Measurements from ENCODE around the gene NTRK2. TPM values are rescaled to one million over a fixed set of nuclear protein-coding genes. Genes with fewer than 3 reads are reported as not detected.

NTRK2 gene
- total and polyA plus RNA-seq, 4 donors = 0.26 to 1.4 (median 0.56) TPM

DNA sequence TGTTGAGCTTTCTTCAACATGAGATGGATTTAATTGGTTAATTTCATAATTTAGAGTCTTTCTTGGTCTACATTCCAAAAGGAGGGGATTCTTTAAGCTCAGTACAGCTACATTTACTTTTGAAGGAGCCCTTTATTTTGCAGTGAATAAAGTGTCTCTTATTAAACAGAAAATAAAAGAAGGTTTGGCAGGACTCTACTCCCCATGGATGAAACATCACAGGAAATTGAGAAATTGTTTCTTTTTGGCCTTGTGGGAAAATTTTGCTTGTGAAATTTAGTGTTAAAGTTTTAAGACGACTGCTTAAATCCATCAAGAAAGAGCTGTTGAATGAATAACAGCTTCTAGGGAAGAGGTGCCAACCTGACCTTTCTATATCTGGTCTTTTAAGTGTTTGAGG is 187.7 kb downstream of the NTRK2 start:
- 38% methylated on average over 1 of the region's 1 CpG for WGBS
- no peak overlapping the region for H3K27ac ChIP-seq (ENCODE audit: low read depth in 1 of 2, low read length in 2 of 2)

DNA sequence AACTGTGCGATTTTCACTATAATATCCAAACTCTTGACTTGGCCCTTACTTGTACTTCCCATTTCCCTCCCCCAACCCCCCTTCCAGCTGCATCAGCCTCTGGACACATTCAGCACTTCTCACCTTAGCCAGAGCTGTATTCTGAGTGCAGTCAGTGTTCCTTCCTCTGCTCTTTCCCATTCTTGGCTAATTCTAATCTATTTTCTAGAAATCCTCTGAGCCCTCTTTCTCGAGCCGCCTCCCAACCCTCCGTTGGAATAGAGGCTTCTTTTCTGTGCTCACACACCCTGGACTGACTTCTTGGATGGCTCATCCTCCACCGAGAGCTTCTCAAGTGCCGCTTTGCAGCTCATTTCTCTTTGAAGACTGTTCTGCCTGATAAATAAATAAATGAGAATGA is 188.8 kb downstream of the NTRK2 start:
- H3K4me1 ChIP-seq (ENCODE audit: control insufficient read depth in 4 of 4, insufficient read depth in 4 of 4, low read length in 3 of 4) = no peaks in the 10 kb centered on the region
- 72% methylated on average over 6 of the region's 6 CpGs for WGBS
- H3K4me3 ChIP-seq (ENCODE audit: low read depth in 1 of 3, low read length in 3 of 3) = no peak overlapping the region
- peaks cover 0 to 14% (median 0%) of the 10 kb centered on the region in 4 donors for H3K27me3 ChIP-seq (ENCODE audit: control insufficient read depth in 4 of 4, insufficient read depth in 4 of 4, low read length in 3 of 4)
- TF ChIP-seq GABPA (IDR thresholded peaks at IDR 0.05 in 1 of 2, conservative IDR thresholded peaks at IDR 0.05 in 1 of 2) (no peak), EGR1 (IDR thresholded peaks at IDR 0.05; ENCODE audit: low read depth in 2 of 2) (no peak), NR2F2 (IDR thresholded peaks at IDR 0.05) (no peak), YY1 (IDR thresholded peaks at IDR 0.05) (no peak), RAD21 (IDR thresholded peaks at IDR 0.05) (no peak), RXRA (IDR thresholded peaks at IDR 0.05) (no peak), HNF4G (IDR thresholded peaks at IDR 0.05) (no peak), TAF1 (conservative IDR thresholded peaks at IDR 0.05) (no peak), HNF4A (conservative IDR thresholded peaks at IDR 0.05) (no peak), JUND (IDR thresholded peaks at IDR 0.05) (no peak), MAX (IDR thresholded peaks at IDR 0.05) (no peak), FOXA1 (IDR thresholded peaks at IDR 0.05) (no peak), FOXA2 (IDR thresholded peaks at IDR 0.05) (no peak), SP1 (IDR thresholded peaks at IDR 0.05) (no peak)
- TF ChIP-seq, protein P1, sequence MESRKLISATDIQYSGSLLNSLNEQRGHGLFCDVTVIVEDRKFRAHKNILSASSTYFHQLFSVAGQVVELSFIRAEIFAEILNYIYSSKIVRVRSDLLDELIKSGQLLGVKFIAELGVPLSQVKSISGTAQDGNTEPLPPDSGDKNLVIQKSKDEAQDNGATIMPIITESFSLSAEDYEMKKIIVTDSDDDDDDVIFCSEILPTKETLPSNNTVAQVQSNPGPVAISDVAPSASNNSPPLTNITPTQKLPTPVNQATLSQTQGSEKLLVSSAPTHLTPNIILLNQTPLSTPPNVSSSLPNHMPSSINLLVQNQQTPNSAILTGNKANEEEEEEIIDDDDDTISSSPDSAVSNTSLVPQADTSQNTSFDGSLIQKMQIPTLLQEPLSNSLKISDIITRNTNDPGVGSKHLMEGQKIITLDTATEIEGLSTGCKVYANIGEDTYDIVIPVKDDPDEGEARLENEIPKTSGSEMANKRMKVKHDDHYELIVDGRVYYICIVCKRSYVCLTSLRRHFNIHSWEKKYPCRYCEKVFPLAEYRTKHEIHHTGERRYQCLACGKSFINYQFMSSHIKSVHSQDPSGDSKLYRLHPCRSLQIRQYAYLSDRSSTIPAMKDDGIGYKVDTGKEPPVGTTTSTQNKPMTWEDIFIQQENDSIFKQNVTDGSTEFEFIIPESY (IDR thresholded peaks at IDR 0.05) = no peak
- TF ChIP-seq, protein P2, sequence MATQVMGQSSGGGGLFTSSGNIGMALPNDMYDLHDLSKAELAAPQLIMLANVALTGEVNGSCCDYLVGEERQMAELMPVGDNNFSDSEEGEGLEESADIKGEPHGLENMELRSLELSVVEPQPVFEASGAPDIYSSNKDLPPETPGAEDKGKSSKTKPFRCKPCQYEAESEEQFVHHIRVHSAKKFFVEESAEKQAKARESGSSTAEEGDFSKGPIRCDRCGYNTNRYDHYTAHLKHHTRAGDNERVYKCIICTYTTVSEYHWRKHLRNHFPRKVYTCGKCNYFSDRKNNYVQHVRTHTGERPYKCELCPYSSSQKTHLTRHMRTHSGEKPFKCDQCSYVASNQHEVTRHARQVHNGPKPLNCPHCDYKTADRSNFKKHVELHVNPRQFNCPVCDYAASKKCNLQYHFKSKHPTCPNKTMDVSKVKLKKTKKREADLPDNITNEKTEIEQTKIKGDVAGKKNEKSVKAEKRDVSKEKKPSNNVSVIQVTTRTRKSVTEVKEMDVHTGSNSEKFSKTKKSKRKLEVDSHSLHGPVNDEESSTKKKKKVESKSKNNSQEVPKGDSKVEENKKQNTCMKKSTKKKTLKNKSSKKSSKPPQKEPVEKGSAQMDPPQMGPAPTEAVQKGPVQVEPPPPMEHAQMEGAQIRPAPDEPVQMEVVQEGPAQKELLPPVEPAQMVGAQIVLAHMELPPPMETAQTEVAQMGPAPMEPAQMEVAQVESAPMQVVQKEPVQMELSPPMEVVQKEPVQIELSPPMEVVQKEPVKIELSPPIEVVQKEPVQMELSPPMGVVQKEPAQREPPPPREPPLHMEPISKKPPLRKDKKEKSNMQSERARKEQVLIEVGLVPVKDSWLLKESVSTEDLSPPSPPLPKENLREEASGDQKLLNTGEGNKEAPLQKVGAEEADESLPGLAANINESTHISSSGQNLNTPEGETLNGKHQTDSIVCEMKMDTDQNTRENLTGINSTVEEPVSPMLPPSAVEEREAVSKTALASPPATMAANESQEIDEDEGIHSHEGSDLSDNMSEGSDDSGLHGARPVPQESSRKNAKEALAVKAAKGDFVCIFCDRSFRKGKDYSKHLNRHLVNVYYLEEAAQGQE (IDR thresholded peaks at IDR 0.05) = no peak
- TF ChIP-seq, protein P3, sequence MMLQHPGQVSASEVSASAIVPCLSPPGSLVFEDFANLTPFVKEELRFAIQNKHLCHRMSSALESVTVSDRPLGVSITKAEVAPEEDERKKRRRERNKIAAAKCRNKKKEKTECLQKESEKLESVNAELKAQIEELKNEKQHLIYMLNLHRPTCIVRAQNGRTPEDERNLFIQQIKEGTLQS (IDR thresholded peaks at IDR 0.05) = no peak
- TF ChIP-seq, protein P4, sequence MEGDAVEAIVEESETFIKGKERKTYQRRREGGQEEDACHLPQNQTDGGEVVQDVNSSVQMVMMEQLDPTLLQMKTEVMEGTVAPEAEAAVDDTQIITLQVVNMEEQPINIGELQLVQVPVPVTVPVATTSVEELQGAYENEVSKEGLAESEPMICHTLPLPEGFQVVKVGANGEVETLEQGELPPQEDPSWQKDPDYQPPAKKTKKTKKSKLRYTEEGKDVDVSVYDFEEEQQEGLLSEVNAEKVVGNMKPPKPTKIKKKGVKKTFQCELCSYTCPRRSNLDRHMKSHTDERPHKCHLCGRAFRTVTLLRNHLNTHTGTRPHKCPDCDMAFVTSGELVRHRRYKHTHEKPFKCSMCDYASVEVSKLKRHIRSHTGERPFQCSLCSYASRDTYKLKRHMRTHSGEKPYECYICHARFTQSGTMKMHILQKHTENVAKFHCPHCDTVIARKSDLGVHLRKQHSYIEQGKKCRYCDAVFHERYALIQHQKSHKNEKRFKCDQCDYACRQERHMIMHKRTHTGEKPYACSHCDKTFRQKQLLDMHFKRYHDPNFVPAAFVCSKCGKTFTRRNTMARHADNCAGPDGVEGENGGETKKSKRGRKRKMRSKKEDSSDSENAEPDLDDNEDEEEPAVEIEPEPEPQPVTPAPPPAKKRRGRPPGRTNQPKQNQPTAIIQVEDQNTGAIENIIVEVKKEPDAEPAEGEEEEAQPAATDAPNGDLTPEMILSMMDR (IDR thresholded peaks at IDR 0.05; ENCODE audit: low read depth, low read length, missing input control) = no peak
- no peaks in the 10 kb centered on the region for H3K36me3 ChIP-seq (ENCODE audit: control insufficient read depth in 4 of 4, insufficient read depth in 3 of 4, low read depth in 1 of 4, low read length in 3 of 4)
- H3K9ac ChIP-seq (ENCODE audit: low read depth in 1 of 2, low read length in 2 of 2) = no peak overlapping the region
- no peak for DNase-seq (ENCODE audit: low spot score)
- H3K9me3 ChIP-seq (ENCODE audit: control insufficient read depth in 4 of 4, low read length in 3 of 4) = peaks cover 0 to 2% (median 0%) of the 10 kb centered on the region in 4 donors
- H3K27ac ChIP-seq (ENCODE audit: low read depth in 1 of 2, low read length in 2 of 2) = no peak overlapping the region

More for the DNA sequence above, 187.7 kb downstream of the NTRK2 start:
- Histone ChIP-seq H3K4me1 (ENCODE audit: control insufficient read depth in 4 of 4, insufficient read depth in 4 of 4, low read length in 3 of 4) (no peaks in the 10 kb centered on the region), H3K9me3 (ENCODE audit: control insufficient read depth in 4 of 4, low read length in 3 of 4) (peaks cover 0 to 2% (median 0%) of the 10 kb centered on the region in 4 donors), H3K36me3 (ENCODE audit: control insufficient read depth in 4 of 4, insufficient read depth in 3 of 4, low read depth in 1 of 4, low read length in 3 of 4) (no peaks in the 10 kb centered on the region), H3K4me3 (ENCODE audit: low read depth in 1 of 3, low read length in 3 of 3) (no peak overlapping the region), H3K9ac (ENCODE audit: low read depth in 1 of 2, low read length in 2 of 2) (no peak overlapping the region), H3K27me3 (ENCODE audit: control insufficient read depth in 4 of 4, insufficient read depth in 4 of 4, low read length in 3 of 4) (peaks cover 0 to 12% (median 0%) of the 10 kb centered on the region in 4 donors)
- no peak for DNase-seq (ENCODE audit: low spot score)
- TF ChIP-seq RAD21 (IDR thresholded peaks at IDR 0.05) (no peak), HNF4A (conservative IDR thresholded peaks at IDR 0.05) (no peak), FOXA1 (IDR thresholded peaks at IDR 0.05) (no peak)
